HepG2 (cell line): ENCODE data around the gene SHMT1. TPM values are rescaled to one million over a fixed set of nuclear protein-coding genes. Genes with fewer than 3 reads are reported as not detected.

Experiments
- ATAC-seq: fragments of 200-7000 bp; cut with Tn5 transposase; 3 replicates; pipeline ENCODE4 v1.9.1; 2020; ENCODE audit warnings: mild to moderate bottlenecking, moderate library complexity
- BruUV-seq: library from RNA; stranded (reverse); fragments of 400-500 nt; replicated peaks from 2 replicates; lab custom pipeline; 2021; lab: Mats Ljungman, UMichigan
- CTCF ChIA-PET: fragments of 300-600 bp; formaldehyde crosslinking; extraction: SDS; loops from one replicate; lab custom pipeline; 2021; ENCODE audit warnings: low total read pairs, inconsistent platforms, low intra/inter-chr PET ratio; lab: Yijun Ruan, JAX
- POLR2A ChIA-PET: fragments of 350-600 bp; sonication (Branson Sonifier 250); formaldehyde crosslinking; loops from one replicate; lab custom pipeline; 2020; ENCODE audit warnings: antibody characterized with exemption, inconsistent platforms; lab: Yijun Ruan, JAX
- DNase-seq: peaks from one replicate; pipeline ENCODE4 v3.0.0-alpha.2; 2015; ENCODE audit warnings: low spot score
- FAIRE-seq: peaks from 3 replicates; lab custom pipeline; 2011; peaks lifted over from hg19 to GRCh38; lab: Jason Lieb, UNC
- H2AFZ ChIP-seq: one replicate; pipeline ENCODE4 v1.6.1; 2011; ENCODE audit warnings: low read length, inconsistent platforms
- H3K27ac ChIP-seq: fragments of 300-600 bp; 3 replicates; pipeline ENCODE4 v1.8.0; 2011; ENCODE audit warnings: mixed run types, mild to moderate bottlenecking, mixed read lengths, low read length, inconsistent platforms; ENCODE audit not compliant: insufficient read depth; ENCODE audit errors: extremely low read length
- H3K27me3 ChIP-seq, 2 experiments: fragments of 200-600 bp in 1 of 2; 2 replicates in 1 of 2; 3 replicates in 1 of 2; pipeline versions ENCODE4 v1.6.0 to v1.8.0; 2011; ENCODE audit warnings: low read length in 2 of 2, mild to moderate bottlenecking in 2 of 2, moderate library complexity in 2 of 2, inconsistent platforms in 1 of 2; ENCODE audit not compliant: insufficient read depth in 2 of 2, control insufficient read depth in 1 of 2
- H3K36me3 ChIP-seq, 2 experiments: fragments of 200-600 bp in 1 of 2; replicated peaks in 1 of 2; 2 replicates in 1 of 2; 3 replicates in 1 of 2; pipeline versions ENCODE4 v1.5.1 to v1.8.0; 2011; ENCODE audit warnings: low read length in 2 of 2, inconsistent platforms in 1 of 2; ENCODE audit not compliant: insufficient read depth in 2 of 2, control insufficient read depth in 1 of 2
- H3K4me1 ChIP-seq: 2 replicates; pipeline ENCODE4 v1.5.1; 2012; ENCODE audit warnings: low read length, inconsistent platforms; ENCODE audit not compliant: insufficient read depth
- H3K4me2 ChIP-seq: 2 replicates; pipeline ENCODE4 v1.6.0; 2011; ENCODE audit warnings: low read depth, low read length, inconsistent platforms
- H3K4me3 ChIP-seq, 3 experiments: fragments of 200-600 bp in 1 of 3; sonication (generic), shearing (Covaris generic) in 1 of 3; replicated peaks in 1 of 3; 2 replicates each; pipeline ENCODE4 v1.5.1; 2011 to 2016; ENCODE audit warnings: low read length in 3 of 3, inconsistent platforms in 2 of 3, low read depth in 2 of 3, mild to moderate bottlenecking in 2 of 3, control low read depth in 1 of 3, mixed read lengths in 1 of 3; ENCODE audit not compliant: insufficient read depth in 1 of 3
- H3K79me2 ChIP-seq: one replicate; pipeline ENCODE4 v1.6.1; 2011; ENCODE audit warnings: low read length, inconsistent platforms; ENCODE audit not compliant: insufficient read depth
- H3K9ac ChIP-seq: 2 replicates; pipeline ENCODE4 v1.6.0; 2011; ENCODE audit warnings: mild to moderate bottlenecking, low read depth, low read length, inconsistent platforms; ENCODE audit not compliant: insufficient read depth
- H3K9me3 ChIP-seq: 2 replicates; pipeline ENCODE4 v1.5.1; 2012; ENCODE audit warnings: mild to moderate bottlenecking, low read length
- H4K20me1 ChIP-seq: 2 replicates; pipeline ENCODE4 v1.6.0; 2011; ENCODE audit warnings: inconsistent platforms, mild to moderate bottlenecking, low read length, moderate library complexity; ENCODE audit not compliant: insufficient read depth
- CBX1 ChIP-seq: IDR thresholded peaks from one replicate; pipeline ENCODE4 v1.6.1; 2016; ENCODE audit warnings: antibody characterized with exemption, low read depth
- CREB3 ChIP-seq: sonication (generic); formaldehyde crosslinking; IDR thresholded peaks from 2 replicates; pipeline ENCODE4 v1.5.0; 2020; ENCODE audit warnings: missing genetic modification reagents
- KLF13 ChIP-seq: sonication (generic); formaldehyde crosslinking; IDR thresholded peaks from 2 replicates; pipeline ENCODE4 v1.4.0; 2020; ENCODE audit warnings: mild to moderate bottlenecking, missing genetic modification reagents
- PITX1 ChIP-seq: sonication (generic); formaldehyde crosslinking; IDR thresholded peaks from 2 replicates; pipeline ENCODE4 v1.5.1; 2020; ENCODE audit warnings: mild to moderate bottlenecking, missing genetic modification reagents
- RBAK ChIP-seq: sonication (generic); formaldehyde crosslinking; IDR thresholded peaks from 2 replicates; pipeline ENCODE4 v1.5.1; 2020; ENCODE audit warnings: mild to moderate bottlenecking, missing genetic modification reagents
- RNF2 ChIP-seq: fragments of 450-650 bp; conservative IDR thresholded peaks from 2 replicates; pipeline ENCODE4 v1.6.1; 2016; ENCODE audit warnings: low read depth
- ZBTB7B ChIP-seq: sonication (generic); formaldehyde crosslinking; IDR thresholded peaks from 2 replicates; pipeline ENCODE4 v1.4.0; 2020; ENCODE audit warnings: missing genetic modification reagents
- ZC3H4 ChIP-seq: sonication (generic); formaldehyde crosslinking; IDR thresholded peaks from 2 replicates; pipeline ENCODE4 v1.4.0; 2020; ENCODE audit warnings: missing genetic modification reagents, borderline replicate concordance
- ZNF225 ChIP-seq: sonication (generic); formaldehyde crosslinking; IDR thresholded peaks from 2 replicates; pipeline ENCODE4 v1.4.0; 2020; ENCODE audit warnings: mild to moderate bottlenecking, missing genetic modification reagents
- ZNF251 ChIP-seq: sonication (generic); formaldehyde crosslinking; IDR thresholded peaks from 2 replicates; pipeline ENCODE4 v1.9.0; 2021; ENCODE audit warnings: mild to moderate bottlenecking, missing genetic modification reagents
- ZNF644 ChIP-seq: IDR thresholded peaks from 2 replicates; pipeline ENCODE4 v1.6.1; 2016; ENCODE audit warnings: low read depth
- ZNF724P ChIP-seq: sonication (generic); formaldehyde crosslinking; IDR thresholded peaks from 2 replicates; pipeline ENCODE4 v1.8.0; 2022; ENCODE audit warnings: missing genetic modification reagents, borderline replicate concordance
- WGBS: methylation state at CpG from one replicate; pipeline ENCODE4 v1.1.6; 2017; ENCODE audit warnings: low lambda C conversion rate; 5-methylcytosine and 5-hydroxymethylcytosine counted together
- in situ Hi-C: cut with HindIII; loops from 2 replicates; pipeline ENCODE4 v1.10.0; 2017; ENCODE audit warnings: low pct_unique_long_range_greater_than_20kb; ENCODE audit not compliant: extremely low pct_ligation_motif_present
- intact Hi-C: fragments of 100-400 bp; cut with micrococcal nuclease; formaldehyde crosslinking; loops from one replicate; pipeline ENCODE4 v1.10.0; 2022; ENCODE audit not compliant: unreplicated experiment
- polyA plus RNA-seq, 8 experiments: library from polyadenylated mRNA; depleted of rRNA in 3 of 8; stranded (reverse) in 7 of 8; unstranded in 1 of 8; fragments of >200 nt; fragmentation: Illumina TruSeq in 4 of 8; extraction: Trizol in 4 of 8; gene quantifications; 2 replicates each; pipeline versions ENCODE4 v1.2.1 to v1.2.3, GENCODE V29; 2011 to 2016; ENCODE audit warnings: low read depth in 4 of 8, missing spikeins in 1 of 8, mixed read lengths in 1 of 8; ENCODE audit not compliant: insufficient read depth in 1 of 8
- total RNA-seq, 5 experiments: library from RNA; depleted of rRNA; stranded (reverse); fragments of >200 nt; fragmentation: Illumina TruSeq; extraction: Trizol; gene quantifications; 2 replicates each; pipeline ENCODE4 v1.2.3, GENCODE V29; 2016; ENCODE audit warnings: low read depth in 1 of 5
- TF ChIP-seq, protein P1 (sequence below): sonication (generic); formaldehyde crosslinking; IDR thresholded peaks from 2 replicates; pipeline ENCODE4 v1.5.0; 2020; ENCODE audit warnings: missing genetic modification reagents
- TF ChIP-seq, protein P2 (sequence below): sonication (generic); formaldehyde crosslinking; IDR thresholded peaks from 2 replicates; pipeline ENCODE4 v1.4.0; 2020; ENCODE audit warnings: missing genetic modification reagents
- TF ChIP-seq, protein P3 (sequence below): sonication (generic); formaldehyde crosslinking; IDR thresholded peaks from 2 replicates; pipeline ENCODE4 v1.5.0; 2020; ENCODE audit warnings: mild to moderate bottlenecking, missing genetic modification reagents
- TF ChIP-seq, protein P4 (sequence below): sonication (generic); formaldehyde crosslinking; IDR thresholded peaks from 2 replicates; pipeline ENCODE4 v1.4.0; 2020; ENCODE audit warnings: missing genetic modification reagents, borderline replicate concordance

The SHMT1 gene
- total and polyA plus RNA-seq, 2 of the 13 experiments (the other 11 are each of a cell fraction or from before 2014, with no cell fraction given), result 21.3 to 48.8 TPM

DNA sequence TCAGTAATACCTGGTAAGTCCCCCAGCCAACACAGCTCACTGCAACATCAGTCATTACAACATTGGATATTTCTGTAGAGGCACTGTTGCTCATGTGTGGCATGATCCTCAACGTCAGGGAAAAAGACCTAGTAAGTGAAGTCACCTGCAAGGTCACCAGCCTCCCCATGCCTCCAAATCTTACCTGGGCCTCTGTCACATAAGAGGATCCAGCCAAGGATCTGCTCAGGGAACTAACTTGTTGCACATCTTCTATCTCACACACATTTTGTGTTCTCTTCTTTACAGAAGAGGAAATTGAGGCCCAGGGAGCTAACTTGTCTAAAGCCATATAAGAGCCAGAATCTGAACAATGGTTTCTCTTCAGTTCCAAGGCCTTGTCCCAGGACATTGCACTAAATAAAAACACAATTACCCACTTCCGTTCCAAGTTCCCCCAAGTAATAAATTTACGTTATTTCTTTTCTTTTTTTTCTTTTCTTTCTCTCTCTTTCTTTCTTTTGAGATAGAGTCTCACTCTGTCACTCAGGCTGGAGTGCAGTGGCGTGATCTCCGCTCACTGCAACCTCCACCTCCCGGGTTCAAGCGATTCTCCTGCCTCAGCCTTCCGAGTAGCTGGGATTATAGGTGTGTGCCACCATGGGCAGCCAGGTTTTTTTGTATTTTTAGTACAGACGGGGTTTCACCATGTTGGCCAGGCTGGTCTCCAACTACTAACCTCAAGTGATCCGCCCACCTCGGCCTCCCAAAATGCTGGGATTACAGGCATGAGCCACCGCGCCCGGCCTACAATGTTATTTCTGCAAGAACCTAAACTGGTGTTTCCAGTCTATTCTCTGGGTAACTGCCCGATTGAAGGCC is 1.3 kb downstream of the SHMT1 start:
- CTCF ChIA-PET, result no interaction called here
- Histone ChIP-seq H3K79me2 (peaks cover 15% of the 10 kb centered on the region), H3K4me3 (peak overlapping the region; percentile 83 to 98 (median 93)), H3K4me2 (peak overlapping the region; percentile 85), H3K4me1 (peaks cover 28% of the 10 kb centered on the region), H3K27me3 (no peaks in the 10 kb centered on the region; a peak in 1 of 5 replicates), H3K9me3 (no peaks in the 10 kb centered on the region), H2AFZ (peak overlapping the region; percentile 35), H3K36me3 (no peaks in the 10 kb centered on the region), H3K9ac (peak overlapping the region; percentile 80; the same call in 1 of the 2 replicates), H4K20me1 (no peaks in the 10 kb centered on the region), H3K27ac (peak overlapping the region; percentile 71)
- in situ Hi-C loops, result no loop called here
- no TSS peak for BruUV-seq
- POLR2A ChIA-PET, result interaction anchor here (1.7 to 2.1 kb wide), 4 partner anchors 16 to 179 kb away, joined by 5 to 10 read pairs (median 8); partner anchors contain the start of genes ALKBH5, EVPLL and TOP3A
- no peak for ATAC-seq
- intact Hi-C loops, result loop anchor here (10.0 kb wide), 1 partner anchor 47 kb away; the partner anchor contains the start of genes SMCR8 and TOP3A
- WGBS, result 26% methylated on average over 11 of the region's 15 CpGs
- no peak for DNase-seq
- no peak for FAIRE-seq
- TF ChIP-seq, protein P1, sequence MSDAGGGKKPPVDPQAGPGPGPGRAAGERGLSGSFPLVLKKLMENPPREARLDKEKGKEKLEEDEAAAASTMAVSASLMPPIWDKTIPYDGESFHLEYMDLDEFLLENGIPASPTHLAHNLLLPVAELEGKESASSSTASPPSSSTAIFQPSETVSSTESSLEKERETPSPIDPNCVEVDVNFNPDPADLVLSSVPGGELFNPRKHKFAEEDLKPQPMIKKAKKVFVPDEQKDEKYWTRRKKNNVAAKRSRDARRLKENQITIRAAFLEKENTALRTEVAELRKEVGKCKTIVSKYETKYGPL (CRISPR knock-in tag), result no peak
- TF ChIP-seq ZNF225 (CRISPR knock-in tag), result no peak
- TF ChIP-seq ZNF724P (CRISPR knock-in tag), result no peak
- TF ChIP-seq ZBTB7B (CRISPR knock-in tag), result no peak
- no peak for TF ChIP-seq CREB3 (CRISPR knock-in tag)
- no peak for TF ChIP-seq CBX1
- TF ChIP-seq RNF2, result no peak
- TF ChIP-seq, protein P2, sequence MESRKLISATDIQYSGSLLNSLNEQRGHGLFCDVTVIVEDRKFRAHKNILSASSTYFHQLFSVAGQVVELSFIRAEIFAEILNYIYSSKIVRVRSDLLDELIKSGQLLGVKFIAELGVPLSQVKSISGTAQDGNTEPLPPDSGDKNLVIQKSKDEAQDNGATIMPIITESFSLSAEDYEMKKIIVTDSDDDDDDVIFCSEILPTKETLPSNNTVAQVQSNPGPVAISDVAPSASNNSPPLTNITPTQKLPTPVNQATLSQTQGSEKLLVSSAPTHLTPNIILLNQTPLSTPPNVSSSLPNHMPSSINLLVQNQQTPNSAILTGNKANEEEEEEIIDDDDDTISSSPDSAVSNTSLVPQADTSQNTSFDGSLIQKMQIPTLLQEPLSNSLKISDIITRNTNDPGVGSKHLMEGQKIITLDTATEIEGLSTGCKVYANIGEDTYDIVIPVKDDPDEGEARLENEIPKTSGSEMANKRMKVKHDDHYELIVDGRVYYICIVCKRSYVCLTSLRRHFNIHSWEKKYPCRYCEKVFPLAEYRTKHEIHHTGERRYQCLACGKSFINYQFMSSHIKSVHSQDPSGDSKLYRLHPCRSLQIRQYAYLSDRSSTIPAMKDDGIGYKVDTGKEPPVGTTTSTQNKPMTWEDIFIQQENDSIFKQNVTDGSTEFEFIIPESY (CRISPR knock-in tag), result no peak
- TF ChIP-seq, protein P3, sequence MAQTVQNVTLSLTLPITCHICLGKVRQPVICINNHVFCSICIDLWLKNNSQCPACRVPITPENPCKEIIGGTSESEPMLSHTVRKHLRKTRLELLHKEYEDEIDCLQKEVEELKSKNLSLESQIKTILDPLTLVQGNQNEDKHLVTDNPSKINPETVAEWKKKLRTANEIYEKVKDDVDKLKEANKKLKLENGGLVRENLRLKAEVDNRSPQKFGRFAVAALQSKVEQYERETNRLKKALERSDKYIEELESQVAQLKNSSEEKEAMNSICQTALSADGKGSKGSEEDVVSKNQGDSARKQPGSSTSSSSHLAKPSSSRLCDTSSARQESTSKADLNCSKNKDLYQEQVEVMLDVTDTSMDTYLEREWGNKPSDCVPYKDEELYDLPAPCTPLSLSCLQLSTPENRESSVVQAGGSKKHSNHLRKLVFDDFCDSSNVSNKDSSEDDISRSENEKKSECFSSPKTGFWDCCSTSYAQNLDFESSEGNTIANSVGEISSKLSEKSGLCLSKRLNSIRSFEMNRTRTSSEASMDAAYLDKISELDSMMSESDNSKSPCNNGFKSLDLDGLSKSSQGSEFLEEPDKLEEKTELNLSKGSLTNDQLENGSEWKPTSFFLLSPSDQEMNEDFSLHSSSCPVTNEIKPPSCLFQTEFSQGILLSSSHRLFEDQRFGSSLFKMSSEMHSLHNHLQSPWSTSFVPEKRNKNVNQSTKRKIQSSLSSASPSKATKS, result no peak
- TF ChIP-seq ZC3H4 (CRISPR knock-in tag), result no peak
- TF ChIP-seq, protein P4, sequence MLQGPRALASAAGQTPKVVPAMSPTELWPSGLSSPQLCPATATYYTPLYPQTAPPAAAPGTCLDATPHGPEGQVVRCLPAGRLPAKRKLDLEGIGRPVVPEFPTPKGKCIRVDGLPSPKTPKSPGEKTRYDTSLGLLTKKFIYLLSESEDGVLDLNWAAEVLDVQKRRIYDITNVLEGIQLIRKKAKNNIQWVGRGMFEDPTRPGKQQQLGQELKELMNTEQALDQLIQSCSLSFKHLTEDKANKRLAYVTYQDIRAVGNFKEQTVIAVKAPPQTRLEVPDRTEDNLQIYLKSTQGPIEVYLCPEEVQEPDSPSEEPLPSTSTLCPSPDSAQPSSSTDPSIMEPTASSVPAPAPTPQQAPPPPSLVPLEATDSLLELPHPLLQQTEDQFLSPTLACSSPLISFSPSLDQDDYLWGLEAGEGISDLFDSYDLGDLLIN (CRISPR knock-in tag), result no peak
- no peak for TF ChIP-seq PITX1 (CRISPR knock-in tag)
- TF ChIP-seq ZNF644, result 0 out of 2 replicates have a peak, but pooled peaks have one; percentile 18
- TF ChIP-seq RBAK (CRISPR knock-in tag), result no peak
- no peak for TF ChIP-seq ZNF251 (CRISPR knock-in tag)
- no peak for TF ChIP-seq KLF13 (CRISPR knock-in tag)
